AG04449 (cell line): ENCODE measurements around the gene DNAJC28.
"Not testable (repeated sequence)": the region's sequence is repeated elsewhere in the genome, so short reads cannot be mapped to it uniquely, and the experiment has no call there.

Source experiments
- CTCF ChIA-PET: fragments of 350-600 bp; formaldehyde crosslinking; extraction: SDS; loops from one replicate; lab custom pipeline; 2021; ENCODE audit warnings: antibody characterized with exemption; lab: Yijun Ruan, JAX
- POLR2A ChIA-PET: fragments of 400-600, 350-600 bp; formaldehyde crosslinking; extraction: SDS; loops from one replicate; lab custom pipeline; 2020; ENCODE audit warnings: antibody characterized with exemption, inconsistent platforms; lab: Yijun Ruan, JAX
- DNase-seq: peaks from one replicate; pipeline ENCODE4 v3.0.0-alpha.2; 2010; ENCODE audit warnings: low read depth, low spot score
- H3K4me3 ChIP-seq: 2 replicates; pipeline ENCODE4 v1.5.1; 2011; ENCODE audit warnings: low read depth, mild to moderate bottlenecking, control low read depth, low read length
- CTCF ChIP-seq: IDR thresholded peaks from one replicate; pipeline ENCODE4 v1.5.1; 2011; ENCODE audit warnings: mild to moderate bottlenecking, moderate library complexity, low read length, control low read depth, inconsistent platforms; ENCODE audit not compliant: insufficient read depth; ENCODE audit errors: missing control alignments

Gene DNAJC28

GRCh38 chr21:33473344-33473743, 18.2 kb downstream of the DNAJC28 start:
- no peak for DNase-seq
- H3K4me3 ChIP-seq: no peak overlapping the region
- CTCF ChIA-PET: no interaction called here
- no peak for TF ChIP-seq CTCF
- POLR2A ChIA-PET: interaction anchor here (0.5 kb wide), 1 partner anchor 14 kb away, joined by 3 read pairs; no protein-coding TSS in a partner anchor

DNA sequence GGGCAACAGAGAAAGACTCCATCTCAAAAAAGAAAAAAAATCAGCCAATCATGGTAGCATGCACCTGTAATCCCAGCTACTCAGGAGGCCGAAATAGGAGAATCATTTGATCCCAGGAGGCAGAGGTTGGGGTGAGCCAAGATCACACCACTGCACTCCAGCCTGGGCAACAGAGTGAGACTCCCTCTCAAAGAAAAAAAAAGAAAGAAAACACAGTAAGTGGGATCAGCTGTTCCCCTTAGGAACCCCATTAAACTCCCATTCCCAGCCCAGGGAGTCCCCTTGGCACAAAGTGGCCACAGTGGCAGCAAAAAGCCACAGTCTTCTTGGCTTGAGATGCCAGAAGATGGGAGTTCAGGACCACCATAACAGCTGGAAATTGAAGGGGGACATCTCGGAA, 20.8 kb downstream of the DNAJC28 start:
- ChIA-PET CTCF (no interaction called here), POLR2A (no interaction called here)
- H3K4me3 ChIP-seq: no peak overlapping the region
- TF ChIP-seq CTCF: no peak
- no peak for DNase-seq

DNA sequence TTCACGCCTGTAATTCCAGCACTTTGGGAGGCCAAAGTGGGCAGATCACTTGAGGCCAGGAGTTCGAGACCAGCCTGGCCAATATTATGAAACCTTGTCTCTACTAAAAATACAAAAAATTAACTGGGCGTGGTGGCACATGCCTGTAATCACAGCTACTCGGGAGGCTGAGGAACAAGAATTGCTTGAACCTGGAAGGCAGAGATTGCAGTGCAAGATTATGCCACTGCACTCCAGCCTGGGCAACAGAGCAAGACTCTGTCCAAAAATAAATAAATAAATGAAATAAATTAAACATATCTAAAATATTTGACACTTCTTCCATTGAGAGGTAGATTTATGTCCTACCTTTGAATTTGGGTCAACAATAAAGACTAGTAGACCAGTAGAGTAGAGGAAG, 22.3 kb downstream of the DNAJC28 start:
- CTCF ChIA-PET, H3K4me3 ChIP-seq, POLR2A ChIA-PET, DNase-seq: not testable (repeated sequence)

GRCh38 chr21:33461538-33462250, 29.8 kb downstream of the DNAJC28 start:
- H3K4me3 ChIP-seq: no peak overlapping the region
- no peak for DNase-seq
- ChIA-PET CTCF (interaction anchor here (0.6 to 7.8 kb wide), 4 partner anchors 11 to 115 kb away, joined by 3 to 75 read pairs (median 4); partner anchors contain the start of gene TMEM50B), POLR2A (no interaction called here)
- no peak for TF ChIP-seq CTCF

- ChIA-PET CTCF (interaction anchor here (1.2 to 7.8 kb wide), 4 partner anchors 13 to 262 kb away, joined by 3 to 75 read pairs (median 12); partner anchors contain the start of gene TMEM50B), POLR2A (no interaction called here)
- no peak for DNase-seq
- TF ChIP-seq CTCF: no peak
- no peak overlapping the region for H3K4me3 ChIP-seq
Observed at GRCh38 chr21:33458861-33459260, 32.7 kb downstream of the DNAJC28 start.

GRCh38 chr21:33455686-33456446, 35.6 kb downstream of the DNAJC28 start:
- POLR2A ChIA-PET: no interaction called here
- TF ChIP-seq CTCF: no peak
- DNase-seq: no peak
- H3K4me3 ChIP-seq: no peak overlapping the region
- CTCF ChIA-PET: interaction anchor here (0.6 to 7.8 kb wide), 5 partner anchors 10 to 259 kb away, joined by 3 to 75 read pairs (median 4); no protein-coding TSS in a partner anchor
